NCI-H128 (cell line): Measurements from ENCODE around the gene GMPPA.
A peak's percentile ranks its signal among the peaks of the same experiment; 100 is the strongest.

ENCODE experiments used
- DNase-seq: peaks from one replicate; lab custom pipeline; 2025; ENCODE audit not compliant: unreplicated experiment; lab: John Stamatoyannopoulos, UW

The GMPPA gene

DNA sequence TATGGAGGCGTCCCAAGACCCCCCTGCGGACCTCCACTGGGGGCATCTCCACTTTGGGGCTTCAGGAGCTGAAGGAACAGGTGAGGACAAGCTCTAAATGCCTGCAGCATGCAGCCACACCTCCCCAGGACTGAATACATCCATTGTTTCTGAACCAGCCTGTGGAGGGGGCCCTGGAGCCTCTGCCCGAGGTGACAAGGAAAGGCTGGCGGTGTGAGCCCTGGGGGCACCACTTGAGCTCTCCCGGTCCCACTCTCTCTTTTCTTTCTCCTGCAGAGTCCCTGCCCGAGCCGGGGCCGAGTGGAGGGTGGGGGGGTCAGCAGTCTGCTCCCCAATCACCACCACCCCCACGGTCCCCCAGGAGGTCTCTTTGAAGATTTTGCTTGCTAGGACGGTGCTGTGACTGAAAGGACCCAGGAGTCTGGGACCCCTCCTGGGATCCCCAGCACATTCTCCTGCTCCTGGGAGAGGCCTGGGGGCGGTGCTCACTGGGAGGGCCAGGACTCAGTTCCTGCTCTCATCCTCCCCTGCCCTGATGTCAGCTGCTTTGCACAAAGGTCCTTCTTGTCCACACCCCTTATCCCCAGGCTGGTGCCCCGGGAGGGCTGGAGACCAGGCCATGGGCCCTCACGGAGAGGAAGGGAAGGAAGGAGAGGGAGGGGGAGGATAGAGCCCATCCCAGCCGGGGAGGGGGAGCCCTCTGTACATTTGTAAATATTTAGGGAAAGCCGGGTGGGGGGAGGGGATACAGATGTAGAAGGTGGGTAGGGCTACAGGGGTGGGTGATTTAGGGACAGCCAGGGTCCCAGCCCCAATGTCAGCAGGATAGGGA, 39.2 kb downstream of the GMPPA start:
- DNase-seq, result no peak

DNA sequence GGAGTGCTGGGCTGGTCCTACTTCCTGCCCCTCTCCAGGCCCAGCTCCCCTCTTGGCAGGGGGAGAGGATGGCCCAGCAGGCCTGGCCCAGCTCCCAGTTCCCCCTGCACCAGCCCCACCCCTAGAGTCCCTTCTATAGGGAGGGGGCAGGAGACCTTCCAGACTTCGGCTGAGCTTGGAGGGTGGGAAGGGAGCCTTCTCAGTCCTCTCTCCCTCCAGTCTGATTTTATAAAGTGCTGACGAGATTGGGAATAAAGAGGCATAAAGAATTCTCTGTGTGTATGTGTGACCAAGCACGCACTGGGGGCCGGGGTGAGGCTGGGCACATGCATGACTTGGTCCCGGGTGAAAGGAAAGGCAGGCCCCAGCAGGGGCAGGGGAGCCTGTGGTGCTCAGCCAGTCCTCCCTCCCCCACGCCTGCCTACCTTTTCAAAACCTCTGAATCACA, 39.8 kb downstream of the GMPPA start:
- DNase-seq, result no peak

DNA sequence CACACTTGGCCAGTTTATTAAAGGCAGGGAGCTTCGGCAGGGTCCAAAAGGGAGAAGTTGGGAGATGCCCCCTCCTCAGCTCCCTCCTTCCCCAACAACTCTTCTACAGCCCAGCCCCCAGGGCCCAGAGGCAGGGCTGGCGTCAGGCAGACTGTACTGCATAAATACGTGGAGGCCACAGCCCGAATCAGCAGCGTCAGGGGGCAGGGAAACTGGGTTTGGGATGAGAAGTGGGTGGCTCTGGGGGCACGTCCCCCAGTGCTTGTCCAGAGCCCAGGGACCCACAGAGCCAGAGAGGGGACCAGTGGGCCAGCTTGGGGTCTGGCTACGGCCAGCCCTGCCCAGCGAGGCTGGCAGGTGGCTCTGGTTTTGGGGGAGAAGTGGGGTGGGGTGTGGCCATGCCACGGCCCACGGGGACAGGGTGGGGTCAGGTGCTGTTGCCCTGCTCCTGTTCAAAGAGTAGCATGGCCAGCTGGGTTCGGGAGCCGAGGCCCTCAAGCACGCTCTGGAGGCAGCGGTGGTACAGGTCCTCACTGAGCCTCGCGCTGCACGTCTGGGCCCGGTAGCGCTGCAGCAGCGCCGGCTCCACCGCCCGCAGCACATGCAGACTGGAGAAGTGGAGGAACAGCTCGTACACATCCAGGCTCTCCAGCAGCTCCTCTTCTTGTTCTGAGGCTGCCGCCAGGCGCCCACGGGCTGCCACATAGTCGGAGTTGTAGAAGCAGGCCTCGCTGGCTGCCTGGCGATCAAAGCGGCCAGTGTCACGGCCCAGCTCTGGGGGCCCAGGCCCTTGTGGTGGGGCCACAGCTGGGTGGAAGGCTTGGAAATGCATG, 40.5 kb downstream of the GMPPA start:
- no peak for DNase-seq

DNA sequence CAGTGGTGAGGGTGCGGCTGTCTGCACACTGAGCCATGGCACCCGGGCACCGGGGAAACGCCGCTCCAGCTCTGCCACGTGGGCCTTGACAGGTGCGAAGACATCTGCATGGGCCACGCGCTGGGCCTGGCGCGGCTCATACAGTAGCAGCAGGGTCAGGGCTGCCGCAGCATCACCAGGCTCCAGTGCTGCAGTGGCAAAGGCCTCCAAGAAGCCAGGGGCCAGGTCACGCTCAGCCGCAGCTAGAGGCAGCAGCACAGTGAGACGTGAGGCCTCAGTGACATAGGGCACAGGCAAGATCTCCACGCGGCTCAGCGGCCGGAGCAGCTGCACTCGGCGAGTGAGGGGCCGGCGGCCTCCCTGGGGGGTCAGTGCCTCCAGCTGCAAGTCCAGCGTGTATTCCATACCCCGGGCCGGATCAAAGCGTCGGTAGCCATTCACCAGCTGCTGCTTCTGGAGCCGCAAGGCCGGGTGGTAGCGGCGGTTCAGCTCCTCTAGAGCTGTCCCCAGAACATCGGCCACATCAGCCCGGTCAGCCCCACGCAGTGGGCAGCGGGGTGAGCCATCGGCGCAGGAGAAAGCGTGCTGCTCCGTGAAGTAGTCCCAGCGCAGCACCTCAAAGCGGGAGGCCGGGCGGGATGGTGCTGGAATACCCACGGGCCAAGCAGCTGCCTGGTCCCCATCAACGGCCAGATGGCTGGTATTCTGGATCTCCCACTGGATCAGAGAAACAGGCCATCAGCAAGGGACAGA, 41.4 kb downstream of the GMPPA start:
- DNase-seq, result no peak

DNA sequence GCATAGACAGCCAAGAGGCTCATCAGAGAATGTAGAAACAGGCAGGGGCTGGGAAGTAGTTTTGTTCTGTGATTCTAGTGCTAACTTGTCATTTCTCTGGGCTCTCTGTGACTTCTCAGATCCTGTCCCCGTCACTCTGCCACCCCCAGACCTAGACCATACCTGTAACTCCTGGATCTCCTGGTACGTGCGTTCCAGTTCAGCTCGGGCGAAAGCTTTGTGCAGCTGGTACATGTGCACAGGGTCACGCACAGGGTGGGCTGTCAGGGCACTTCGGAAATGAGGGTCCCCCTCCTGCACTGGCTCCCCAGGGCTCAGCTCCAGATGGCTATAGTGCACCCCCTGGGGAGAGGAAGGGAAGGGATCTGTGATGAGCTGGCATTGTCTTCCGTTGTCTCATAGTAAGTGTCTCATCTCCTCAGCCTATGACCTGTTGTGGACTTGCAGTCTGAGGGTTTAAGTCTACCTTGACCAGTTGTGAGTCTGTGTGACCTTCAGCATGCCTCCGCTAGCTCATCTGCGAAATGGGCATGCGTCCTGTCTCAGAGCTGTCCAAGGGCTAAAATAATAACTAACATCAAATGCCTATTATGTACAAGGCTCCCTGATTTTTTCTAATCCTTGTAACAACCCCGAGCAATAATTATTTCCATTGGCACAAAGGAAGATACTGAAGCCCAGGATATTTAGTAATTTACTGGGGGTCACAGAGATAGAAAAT, 42.3 kb downstream of the GMPPA start:
- no peak for DNase-seq

DNA sequence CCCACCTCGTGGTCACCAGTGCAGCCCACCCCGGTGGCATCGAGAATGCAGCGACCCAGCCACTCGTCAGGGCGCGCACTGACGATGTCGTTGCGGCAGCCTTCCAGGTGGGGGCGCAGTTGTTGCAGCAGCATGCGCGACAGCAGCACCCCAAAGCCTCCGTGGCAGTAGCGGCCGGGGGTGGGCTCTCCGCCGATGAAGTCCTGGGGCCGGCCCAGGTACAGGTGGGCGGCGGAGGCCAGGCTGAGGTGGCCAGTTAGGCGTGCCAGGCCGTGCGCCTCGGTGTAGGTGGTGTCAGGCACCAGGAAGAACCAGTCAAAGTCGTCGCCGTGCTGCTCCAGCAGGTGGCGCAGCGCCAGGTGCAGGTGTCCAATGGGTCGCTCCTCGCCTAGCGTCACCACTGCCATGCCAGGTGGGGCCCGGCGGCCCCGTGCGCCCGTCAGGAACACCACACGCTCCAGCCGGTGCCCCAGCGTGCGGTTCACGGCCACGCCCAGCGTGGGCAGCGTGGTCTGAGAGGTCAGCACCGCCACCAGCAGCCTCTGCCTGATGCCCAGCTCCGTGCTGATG, 43.0 kb downstream of the GMPPA start:
- peak; percentile 56 for DNase-seq

DNA sequence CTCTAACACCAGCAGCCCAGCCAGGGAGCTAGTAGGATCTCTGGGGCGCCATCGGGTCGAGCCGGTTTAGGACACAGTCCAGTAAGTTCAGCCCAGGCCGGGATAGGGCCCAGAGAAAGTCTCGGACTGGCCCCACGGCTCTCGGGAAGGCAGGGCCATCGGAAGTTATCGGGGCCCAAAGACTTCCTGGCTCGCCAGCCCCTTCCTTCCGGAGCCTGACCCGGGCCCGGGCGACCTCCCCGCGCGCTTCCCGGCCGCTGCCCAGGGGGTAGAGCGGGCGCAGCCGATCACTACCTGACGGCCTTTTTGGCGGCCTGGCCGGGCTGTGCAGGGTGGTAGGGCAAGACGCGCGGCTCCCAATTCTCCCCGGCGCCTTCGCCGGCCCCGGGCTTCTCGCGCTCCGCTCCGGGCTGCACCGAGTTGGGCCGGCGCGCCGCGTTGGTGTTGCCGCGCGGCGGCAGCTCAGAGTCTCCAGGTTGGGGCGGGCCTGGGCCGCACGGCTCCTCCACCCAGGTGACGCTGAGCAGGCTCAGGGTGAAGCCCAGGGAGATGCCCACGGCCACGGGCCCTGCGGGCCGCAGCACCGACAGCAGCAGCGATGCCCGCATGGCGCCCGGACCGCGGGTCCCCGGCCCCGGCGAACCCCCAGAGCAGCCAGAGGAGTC, 44.4 kb downstream of the GMPPA start:
- DNase-seq, result no peak

DNA sequence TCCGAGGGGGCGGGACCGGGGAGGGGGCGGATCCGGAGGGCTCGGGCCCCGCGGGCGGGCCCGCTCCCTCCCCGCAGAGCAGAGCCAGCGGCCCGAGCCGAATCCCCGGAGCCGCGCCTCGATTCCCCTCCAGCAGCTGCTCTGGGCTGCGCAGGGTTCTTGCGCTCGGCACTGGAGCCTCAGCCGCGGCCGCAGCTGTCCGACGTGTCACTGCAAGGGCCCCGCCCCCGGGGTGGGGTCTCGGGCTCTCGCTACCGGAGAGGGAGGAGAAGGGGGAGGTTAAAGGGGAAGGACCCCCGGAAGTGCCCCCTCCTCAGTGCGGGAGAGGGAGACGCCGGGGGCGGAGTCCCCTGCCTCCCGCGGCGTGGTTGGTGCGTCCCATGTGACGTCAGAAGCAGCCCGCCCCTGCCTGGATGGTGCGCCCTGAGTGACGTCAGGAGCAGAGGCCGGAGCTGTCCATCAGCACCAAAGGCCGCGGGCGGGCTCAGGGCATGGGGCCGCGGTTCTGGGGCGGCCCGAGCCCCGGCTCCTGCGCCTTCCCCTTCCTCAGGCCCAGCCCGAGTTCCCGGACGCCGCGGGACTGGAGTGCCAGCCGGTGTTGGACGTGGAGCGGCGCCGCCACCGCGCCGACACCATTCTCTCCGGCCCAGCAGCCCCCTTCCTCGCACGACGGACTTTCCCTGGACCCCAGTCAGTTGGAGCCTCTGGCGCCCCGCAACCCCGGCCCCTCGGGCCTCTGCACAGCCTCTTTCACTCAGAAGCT, 45.1 kb downstream of the GMPPA start, which contains the start of the genes CHPF and TMEM198:
CHPF (minus strand) TSS at position 214 of the 763 bp plus-strand sequence. CDS start 271 bp downstream, outside the sequence.
TMEM198 (plus strand) TSS at position 433 of the 763 bp plus-strand sequence. CDS start 700 bp downstream, outside the sequence.
- DNase-seq, result peak; percentile 91

DNA sequence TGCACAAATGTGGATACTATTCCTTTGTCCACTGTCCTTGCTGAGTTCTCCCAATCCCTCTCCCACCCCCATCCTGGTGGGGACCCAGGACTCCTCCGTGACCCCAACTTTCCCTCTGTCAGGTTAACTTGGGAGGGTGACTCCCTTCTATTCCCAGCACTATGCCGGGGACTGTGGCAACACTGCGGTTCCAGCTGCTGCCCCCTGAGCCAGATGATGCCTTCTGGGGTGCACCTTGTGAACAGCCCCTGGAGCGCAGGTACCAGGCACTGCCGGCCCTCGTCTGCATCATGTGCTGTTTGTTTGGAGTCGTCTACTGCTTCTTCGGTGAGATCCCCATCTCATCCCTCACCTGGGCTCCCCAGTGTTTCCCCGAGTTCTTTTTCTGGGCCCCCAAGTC, 45.9 kb downstream of the GMPPA start:
- no peak for DNase-seq

DNA sequence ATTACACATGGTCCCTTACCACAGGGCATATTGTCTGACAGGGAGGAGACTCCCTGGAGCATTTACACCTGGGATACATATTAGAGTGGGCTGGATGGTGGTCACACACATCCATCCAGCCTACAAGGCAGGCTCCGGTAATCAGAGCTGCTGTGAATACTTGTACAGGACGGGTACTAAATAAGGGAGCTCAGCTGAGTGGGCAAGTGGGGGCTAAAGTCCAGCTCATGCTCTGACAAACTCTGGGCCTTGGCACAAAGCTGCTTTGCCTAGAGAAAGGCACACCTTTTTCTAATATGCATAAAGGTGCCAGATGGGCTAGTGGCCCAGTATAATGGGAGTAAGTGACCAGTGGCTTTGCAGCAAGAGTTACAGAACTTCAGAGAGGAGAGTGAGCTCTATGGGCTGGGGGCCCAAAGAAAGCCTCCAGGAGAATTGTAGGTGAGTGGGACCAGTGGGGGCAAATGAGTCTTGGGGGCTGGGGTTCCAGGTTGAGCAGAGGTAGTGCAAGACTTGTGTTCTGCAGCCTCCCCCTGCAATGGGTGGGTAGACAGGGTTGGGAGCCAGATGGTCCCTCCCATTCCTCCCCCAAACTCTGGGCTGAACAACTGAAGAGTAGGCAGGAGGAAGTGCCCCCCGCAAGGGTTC, 46.7 kb downstream of the GMPPA start:
- DNase-seq, result no peak

DNA sequence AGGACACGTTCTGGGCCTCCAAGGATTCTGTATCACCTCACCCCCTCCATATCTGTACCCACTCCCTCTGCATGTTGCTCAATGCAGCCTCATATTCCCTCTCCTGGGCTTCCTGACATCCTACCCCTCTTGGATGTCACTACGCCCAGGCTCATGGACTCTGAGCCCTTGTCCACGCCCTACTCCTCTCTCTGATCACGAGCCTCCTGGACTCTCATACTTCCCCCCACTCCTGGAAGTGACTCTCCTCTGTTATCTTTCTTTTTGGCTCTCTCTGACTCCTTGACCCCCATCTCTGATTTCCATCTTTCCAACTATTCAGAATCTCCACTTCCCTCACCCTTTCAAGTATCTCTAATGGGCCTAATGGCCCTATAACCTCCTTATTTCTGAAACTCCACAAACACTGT, 47.3 kb downstream of the GMPPA start:
- no peak for DNase-seq

DNA sequence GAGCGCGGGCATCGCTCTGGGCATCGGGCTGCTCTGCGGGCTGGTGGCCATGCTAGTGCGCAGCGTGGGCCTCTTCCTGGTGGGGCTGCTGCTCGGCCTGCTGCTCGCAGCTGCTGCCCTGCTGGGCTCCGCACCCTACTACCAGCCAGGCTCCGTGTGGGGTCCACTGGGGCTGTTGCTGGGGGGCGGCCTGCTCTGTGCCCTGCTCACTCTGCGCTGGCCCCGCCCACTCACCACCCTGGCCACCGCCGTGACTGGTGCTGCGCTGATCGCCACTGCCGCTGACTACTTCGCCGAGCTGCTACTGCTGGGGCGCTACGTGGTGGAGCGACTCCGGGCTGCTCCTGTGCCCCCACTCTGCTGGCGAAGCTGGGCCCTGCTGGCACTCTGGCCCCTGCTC, 48.9 kb downstream of the GMPPA start:
- no peak for DNase-seq

DNA sequence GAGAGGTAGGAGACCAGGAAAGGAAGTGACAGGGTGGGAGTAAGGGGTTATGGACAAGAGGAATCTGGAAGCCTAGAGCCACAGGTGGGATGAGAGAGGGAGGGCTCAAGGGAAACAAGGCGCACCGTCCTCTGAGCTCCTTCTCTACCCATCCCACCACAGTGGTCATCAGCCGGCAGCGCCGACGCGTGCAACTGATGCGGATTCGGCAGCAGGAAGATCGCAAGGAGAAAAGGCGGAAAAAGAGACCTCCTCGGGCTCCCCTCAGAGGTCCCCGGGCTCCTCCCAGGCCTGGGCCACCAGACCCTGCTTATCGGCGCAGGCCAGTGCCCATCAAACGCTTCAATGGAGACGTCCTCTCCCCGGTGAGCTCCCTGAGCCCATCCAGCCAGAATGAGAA, 50.3 kb downstream of the GMPPA start:
- no peak for DNase-seq

DNA sequence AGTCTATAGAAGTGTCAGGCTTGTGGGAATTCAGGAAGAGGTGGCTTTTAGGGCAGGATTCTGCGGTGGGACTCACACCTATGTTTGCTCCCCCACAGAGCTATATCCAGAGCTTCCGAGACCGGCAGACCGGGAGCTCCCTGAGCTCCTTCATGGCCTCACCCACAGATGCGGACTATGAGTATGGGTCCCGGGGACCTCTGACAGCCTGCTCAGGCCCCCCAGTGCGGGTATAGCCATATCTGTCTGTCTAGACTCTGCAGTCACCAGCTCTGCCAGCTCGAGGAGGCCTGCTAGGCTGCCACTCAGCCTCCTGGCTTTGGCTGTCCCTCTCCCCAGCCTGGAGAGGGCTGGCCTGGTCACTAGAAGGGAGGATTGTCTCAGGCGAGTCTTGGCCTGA, 50.9 kb downstream of the GMPPA start:
- DNase-seq, result no peak

DNA sequence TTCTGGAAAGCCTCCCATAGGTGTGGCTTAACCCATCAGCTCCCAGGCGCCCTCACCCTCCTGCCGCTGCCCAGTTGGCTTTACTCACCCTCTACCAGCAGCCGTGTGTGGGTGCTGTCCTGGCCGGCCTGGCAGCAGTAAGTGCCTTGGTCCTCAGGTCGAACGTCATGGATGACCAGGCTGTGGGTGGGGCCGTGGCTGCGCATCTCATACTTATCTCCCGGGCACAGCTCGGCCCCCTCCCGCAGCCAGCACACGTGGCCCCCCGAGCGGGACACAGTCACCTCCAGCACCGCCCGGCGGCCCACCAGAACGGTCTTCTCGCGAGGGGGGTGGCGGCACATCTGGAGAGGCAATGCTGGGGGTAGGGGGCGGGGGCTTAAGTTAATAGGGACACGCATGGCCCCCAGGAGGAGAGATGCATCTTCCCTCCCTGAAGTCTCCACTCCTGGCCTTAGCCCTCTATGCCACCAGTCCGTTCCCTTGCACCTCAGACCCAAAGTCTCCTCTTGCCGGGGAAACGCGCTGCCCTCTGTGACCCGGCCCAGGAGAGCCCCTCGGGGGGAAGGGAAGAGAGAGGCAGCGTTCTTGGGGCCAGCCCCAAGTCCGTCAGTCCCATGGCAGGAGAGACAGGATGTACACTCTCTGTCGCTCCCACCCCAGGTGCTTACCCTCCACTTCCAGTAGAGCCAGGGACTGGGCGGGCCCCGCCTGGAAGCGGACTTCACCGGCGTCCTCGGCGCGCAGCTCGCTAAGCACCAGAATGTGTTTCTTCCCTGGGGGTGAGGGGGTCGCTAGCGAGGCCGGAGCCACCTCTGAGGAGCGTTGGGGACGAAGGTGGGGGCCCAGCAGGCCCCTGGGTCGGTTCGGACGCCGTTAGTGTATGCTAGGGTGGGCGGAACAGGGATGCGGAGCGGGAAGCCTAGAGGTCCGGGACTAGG, 53.0 kb downstream of the GMPPA start:
- no peak for DNase-seq

DNA sequence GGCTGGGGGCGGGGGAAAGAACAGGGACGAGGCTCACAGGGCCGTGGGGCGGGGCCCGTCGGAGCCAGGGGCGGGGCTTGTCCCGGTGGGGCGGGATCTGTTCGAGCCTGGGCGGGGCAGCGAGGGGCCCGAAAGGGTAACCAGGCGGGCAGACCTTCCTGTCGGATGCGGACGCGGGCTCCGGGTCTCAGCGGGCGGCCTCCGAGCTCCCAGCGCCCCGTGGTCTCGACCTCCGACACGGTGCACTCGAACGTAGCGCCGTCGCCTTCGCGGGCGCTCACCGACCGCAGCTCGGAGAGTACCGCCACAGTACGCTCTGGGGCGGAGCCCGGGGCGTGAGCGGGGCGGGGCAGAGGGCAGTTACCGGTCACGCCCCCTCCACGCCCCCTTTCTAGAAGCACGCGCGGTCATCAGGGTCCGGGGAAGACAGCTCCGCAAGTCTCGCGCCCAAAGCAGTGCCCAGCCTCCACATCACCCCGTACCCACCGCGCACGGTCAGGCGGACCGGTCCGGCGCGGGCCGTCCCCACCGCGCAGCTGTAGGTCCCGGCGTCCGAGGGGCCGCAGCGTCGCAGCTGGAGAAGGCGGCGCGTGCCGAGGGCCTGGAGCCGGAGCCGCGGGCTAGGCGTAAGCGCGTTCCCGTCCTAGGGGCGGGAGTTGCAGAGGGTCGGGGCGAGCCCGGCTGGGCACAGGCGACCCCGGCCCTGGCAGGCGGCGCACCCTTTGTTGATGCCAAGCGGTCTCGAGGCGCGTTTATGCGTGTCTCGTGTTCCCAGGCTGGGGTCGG, 53.9 kb downstream of the GMPPA start:
- DNase-seq, result peak; percentile 71

DNA sequence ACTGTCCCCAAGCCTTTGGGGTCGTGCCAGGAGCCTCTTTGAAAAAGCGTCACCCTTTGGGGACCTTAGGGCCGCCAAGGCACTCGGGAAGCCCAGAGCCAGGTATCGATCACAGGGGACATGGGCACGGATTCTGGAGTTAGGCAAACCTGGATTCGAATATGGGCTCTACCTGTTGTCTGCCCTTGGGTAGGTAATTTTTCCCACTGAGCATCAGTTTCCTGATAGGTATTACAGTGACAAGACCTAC, 54.4 kb downstream of the GMPPA start:
- DNase-seq, result no peak
